H9 (cell line): ENCODE results near the gene PIBF1. TPM values are rescaled to one million over a fixed set of nuclear protein-coding genes. Genes with fewer than 3 reads are reported as not detected.

Experiments
- DNase-seq: peaks from one replicate; pipeline ENCODE4 v3.0.0-alpha.2; 2017
- H2AFZ ChIP-seq: one replicate; pipeline ENCODE4 v1.6.1; 2013; ENCODE audit warnings: mild to moderate bottlenecking, low read length, control low read depth, moderate library complexity
- H2AK5ac ChIP-seq: 2 replicates; pipeline ENCODE4 v1.6.1; 2013; ENCODE audit warnings: low read length, control low read depth, mixed read lengths; ENCODE audit not compliant: insufficient read length
- H2BK120ac ChIP-seq: one replicate; pipeline ENCODE4 v1.6.1; 2013; ENCODE audit warnings: low read depth, mild to moderate bottlenecking, low read length, control low read depth, inconsistent platforms; ENCODE audit not compliant: poor library complexity, severe bottlenecking
- H2BK12ac ChIP-seq: 2 replicates; pipeline ENCODE4 v1.6.1; 2013; ENCODE audit warnings: low read length, control low read depth, mixed read lengths, low read depth; ENCODE audit not compliant: insufficient read length
- H2BK15ac ChIP-seq: 2 replicates; pipeline ENCODE4 v1.6.1; 2013; ENCODE audit warnings: low read depth, low read length, control low read depth
- H2BK20ac ChIP-seq: one replicate; pipeline ENCODE4 v1.6.1; 2013; ENCODE audit warnings: low read depth, mild to moderate bottlenecking, low read length, control low read depth, inconsistent platforms; ENCODE audit not compliant: poor library complexity, severe bottlenecking
- H2BK5ac ChIP-seq: 2 replicates; pipeline ENCODE4 v1.6.1; 2013; ENCODE audit warnings: low read length, control low read depth, mixed read lengths; ENCODE audit not compliant: insufficient read length
- H3K14ac ChIP-seq: 2 replicates; pipeline ENCODE4 v1.6.1; 2013; ENCODE audit warnings: low read length, control low read depth; ENCODE audit not compliant: insufficient read depth
- H3K18ac ChIP-seq: 2 replicates; pipeline ENCODE4 v1.6.1; 2013; ENCODE audit warnings: low read depth, mild to moderate bottlenecking, mixed read lengths, low read length, control low read depth; ENCODE audit not compliant: insufficient read length
- H3K23ac ChIP-seq: 2 replicates; pipeline ENCODE4 v1.6.1; 2013; ENCODE audit warnings: low read length, control low read depth, mixed read lengths, low read depth; ENCODE audit not compliant: insufficient read length
- H3K23me2 ChIP-seq: 2 replicates; pipeline ENCODE4 v1.6.1; 2013; ENCODE audit warnings: low read depth, mild to moderate bottlenecking, mixed read lengths, low read length, control low read depth; ENCODE audit not compliant: insufficient read length, poor library complexity, severe bottlenecking
- H3K27ac ChIP-seq: 2 replicates; pipeline ENCODE4 v1.5.1; 2013; ENCODE audit warnings: low read length, control low read depth, mixed read lengths, low read depth; ENCODE audit not compliant: insufficient read length
- H3K27me3 ChIP-seq: 2 replicates; pipeline ENCODE4 v1.6.1; 2013; ENCODE audit warnings: low read length, control low read depth, inconsistent platforms; ENCODE audit not compliant: insufficient read depth
- H3K4ac ChIP-seq: 2 replicates; pipeline ENCODE4 v1.6.1; 2013; ENCODE audit warnings: low read depth, mild to moderate bottlenecking, control low read depth, inconsistent platforms, low read length, moderate library complexity
- H3K4me1 ChIP-seq: 2 replicates; pipeline ENCODE4 v1.6.1; 2013; ENCODE audit warnings: low read length, control low read depth, inconsistent platforms; ENCODE audit not compliant: insufficient read depth
- H3K4me2 ChIP-seq: 2 replicates; pipeline ENCODE4 v1.6.1; 2013; ENCODE audit warnings: low read length, control low read depth, mixed read lengths; ENCODE audit not compliant: insufficient read length, insufficient read depth
- H3K56ac ChIP-seq: 2 replicates; pipeline ENCODE4 v1.6.1; 2013; ENCODE audit warnings: low read depth, mild to moderate bottlenecking, mixed read lengths, low read length, control low read depth; ENCODE audit not compliant: insufficient read length
- H3K79me1 ChIP-seq: 2 replicates; pipeline ENCODE4 v1.6.1; 2013; ENCODE audit warnings: low read depth, mild to moderate bottlenecking, moderate library complexity, low read length, control low read depth, inconsistent platforms; ENCODE audit not compliant: insufficient read depth, poor library complexity, severe bottlenecking
- H3K79me2 ChIP-seq: 2 replicates; pipeline ENCODE4 v1.6.1; 2013; ENCODE audit warnings: low read length, control low read depth, inconsistent platforms; ENCODE audit not compliant: insufficient read depth
- H3K9ac ChIP-seq: 2 replicates; pipeline ENCODE4 v1.6.1; 2013; ENCODE audit warnings: low read length, control low read depth, mixed read lengths; ENCODE audit not compliant: insufficient read length; ENCODE audit errors: extremely low read depth
- H3K9me3 ChIP-seq: one replicate; pipeline ENCODE4 v1.6.1; 2013; ENCODE audit warnings: low read depth, low read length, inconsistent platforms; ENCODE audit not compliant: control insufficient read depth
- H3T11ph ChIP-seq: one replicate; pipeline ENCODE4 v1.6.1; 2013; ENCODE audit warnings: mild to moderate bottlenecking, low read length, control low read depth, inconsistent platforms
- H4K20me1 ChIP-seq: one replicate; pipeline ENCODE4 v1.6.1; 2013; ENCODE audit not compliant: control insufficient read depth, insufficient read length, insufficient read depth
- H4K5ac ChIP-seq: 2 replicates; pipeline ENCODE4 v1.6.1; 2013; ENCODE audit warnings: low read depth, mild to moderate bottlenecking, mixed read lengths, low read length, control low read depth; ENCODE audit not compliant: insufficient read length
- H4K8ac ChIP-seq: replicated peaks from 2 replicates; pipeline ENCODE4 v1.6.1; 2013; ENCODE audit warnings: low read length, control low read depth, mixed read lengths, low read depth; ENCODE audit not compliant: insufficient read length
- H4K91ac ChIP-seq: 2 replicates; pipeline ENCODE4 v1.6.1; 2013; ENCODE audit warnings: low read depth, mild to moderate bottlenecking, moderate library complexity, mixed read lengths, low read length, control low read depth; ENCODE audit not compliant: insufficient read length
- H3K27ac Mint-ChIP-seq, 3 experiments: 2 replicates in 2 of 3; 3 replicates in 1 of 3; pipeline ENCODE4 v1.8.0; 2020 to 2021; ENCODE audit warnings: mixed read lengths in 3 of 3, mild to moderate bottlenecking in 1 of 3, moderate library complexity in 1 of 3
- H3K27me3 Mint-ChIP-seq: 2 replicates; pipeline ENCODE4 v1.8.0; 2021; ENCODE audit warnings: low read depth, mild to moderate bottlenecking, moderate library complexity, mixed read lengths
- H3K36me3 Mint-ChIP-seq, 3 experiments: 2 replicates in 2 of 3; 3 replicates in 1 of 3; pipeline ENCODE4 v1.8.0; 2020 to 2021; ENCODE audit warnings: low read depth in 3 of 3, mixed read lengths in 3 of 3; ENCODE audit not compliant: insufficient read depth in 1 of 3
- H3K4me1 Mint-ChIP-seq, 2 experiments: 2 replicates each; pipeline ENCODE4 v1.8.0; 2020; ENCODE audit warnings: mixed read lengths in 2 of 2
- H3K4me3 Mint-ChIP-seq, 2 experiments: 2 replicates in 1 of 2; 3 replicates in 1 of 2; pipeline ENCODE4 v1.8.0; 2020 to 2021; ENCODE audit warnings: mild to moderate bottlenecking in 2 of 2, mixed read lengths in 2 of 2, moderate library complexity in 1 of 2
- H3K9me3 Mint-ChIP-seq, 2 experiments: 2 replicates in 1 of 2; 3 replicates in 1 of 2; pipeline ENCODE4 v1.8.0; 2020; ENCODE audit warnings: mild to moderate bottlenecking in 2 of 2, mixed read lengths in 2 of 2, moderate library complexity in 1 of 2
- CTCF ChIP-seq: fragments of 200-600 bp; sonication (generic); conservative IDR thresholded peaks from 3 replicates; pipeline ENCODE4 v1.8.0; 2021; ENCODE audit warnings: antibody characterized with exemption, mild to moderate bottlenecking
- WGBS: extraction: QIAGEN DNeasy Blood & Tissue Kit; methylation state at CpG from one replicate; pipeline ENCODE4 v1.1.7; 2013; ENCODE audit warnings: missing lambda C conversion rate, low lambda C conversion rate, mixed read lengths; ENCODE audit not compliant: insufficient read length; ENCODE audit errors: extremely low coverage; 5-methylcytosine and 5-hydroxymethylcytosine counted together
- total RNA-seq: library from RNA; stranded (reverse); gene quantifications from 2 replicates; pipeline ENCODE4 v1.2.1, GENCODE V29; 2021

PIBF1 gene
- total RNA-seq, 1 experiment from 2014 or later = 12.7 TPM

DNA sequence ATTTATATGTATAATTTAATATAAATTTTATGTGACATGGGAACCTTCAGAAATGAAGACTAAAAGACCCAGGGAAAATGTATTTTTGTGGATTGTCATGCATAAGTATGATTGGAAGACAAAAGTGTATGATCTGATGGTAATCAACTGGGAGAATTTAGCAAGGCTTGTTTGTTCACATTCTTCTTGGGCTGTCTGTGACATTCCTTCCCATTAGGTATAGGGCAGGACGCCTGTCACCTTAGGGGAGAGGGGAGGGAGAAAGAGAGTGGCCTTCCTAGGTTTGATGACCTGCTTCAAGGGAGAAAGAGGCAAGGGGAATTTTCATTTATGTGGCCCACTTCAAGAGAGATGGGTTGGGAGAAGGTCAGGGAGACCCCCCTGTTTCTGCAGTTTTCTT, 22.4 kb downstream of the PIBF1 start:
- Mint-ChIP-seq H3K9me3 (no peaks in the 10 kb centered on the region), H3K4me1 (no peaks in the 10 kb centered on the region), H3K4me3 (no peak overlapping the region), H3K27ac (peak overlapping the region in 1 of 3 experiments; percentile 64; a peak in 2 of 7 replicates), H3K36me3 (peaks cover 9 to 18% (median 14%) of the 10 kb centered on the region in 3 experiments), H3K27me3 (no peaks in the 10 kb centered on the region)
- H3K4me2 ChIP-seq = no peak overlapping the region
- no peak overlapping the region for H2AFZ ChIP-seq
- no peaks in the 10 kb centered on the region for H4K20me1 ChIP-seq
- H3K56ac ChIP-seq = no peak overlapping the region
- H2BK5ac ChIP-seq = no peak overlapping the region
- no peaks in the 10 kb centered on the region for H3K27me3 ChIP-seq
- DNase-seq = no peak
- H2BK20ac ChIP-seq = no peak overlapping the region
- no peak overlapping the region for H4K8ac ChIP-seq
- no peaks in the 10 kb centered on the region for H3K23me2 ChIP-seq
- no peak overlapping the region for H2BK15ac ChIP-seq
- H3T11ph ChIP-seq = no peak overlapping the region
- H3K27ac ChIP-seq = no peak overlapping the region
- no peak overlapping the region for H4K91ac ChIP-seq
- H3K23ac ChIP-seq = no peak overlapping the region
- H3K4me1 ChIP-seq = no peaks in the 10 kb centered on the region
- no peak for TF ChIP-seq CTCF
- no peak overlapping the region for H2BK12ac ChIP-seq
- WGBS = no CpG with 5 or more reads among the region's 1 CpG
- no peak overlapping the region for H3K14ac ChIP-seq
- no peak overlapping the region for H3K9ac ChIP-seq
- no peaks in the 10 kb centered on the region for H3K79me1 ChIP-seq
- H4K5ac ChIP-seq = no peak overlapping the region
- H3K4ac ChIP-seq = no peak overlapping the region
- H3K18ac ChIP-seq = no peak overlapping the region
- no peaks in the 10 kb centered on the region for H3K79me2 ChIP-seq
- H2AK5ac ChIP-seq = no peak overlapping the region
- no peak overlapping the region for H2BK120ac ChIP-seq
- H3K9me3 ChIP-seq = no peaks in the 10 kb centered on the region
